UCSD-AML1 (cell line): ENCODE results near the gene PDE9A.
"Not testable (repeated sequence)": the region's sequence is repeated elsewhere in the genome, so short reads cannot be mapped to it uniquely, and the experiment has no call there.

Experiments used
- DNase-seq: peaks from one replicate; lab custom pipeline; 2025; ENCODE audit not compliant: unreplicated experiment; lab: John Stamatoyannopoulos, UW

The PDE9A gene

GRCh38 chr21:42704861-42705260 is 51.4 kb downstream of the PDE9A start:
- DNase-seq: no peak

- DNase-seq: no peak
Measured at GRCh38 chr21:42705346-42705745, 51.9 kb downstream of the PDE9A start.

DNA sequence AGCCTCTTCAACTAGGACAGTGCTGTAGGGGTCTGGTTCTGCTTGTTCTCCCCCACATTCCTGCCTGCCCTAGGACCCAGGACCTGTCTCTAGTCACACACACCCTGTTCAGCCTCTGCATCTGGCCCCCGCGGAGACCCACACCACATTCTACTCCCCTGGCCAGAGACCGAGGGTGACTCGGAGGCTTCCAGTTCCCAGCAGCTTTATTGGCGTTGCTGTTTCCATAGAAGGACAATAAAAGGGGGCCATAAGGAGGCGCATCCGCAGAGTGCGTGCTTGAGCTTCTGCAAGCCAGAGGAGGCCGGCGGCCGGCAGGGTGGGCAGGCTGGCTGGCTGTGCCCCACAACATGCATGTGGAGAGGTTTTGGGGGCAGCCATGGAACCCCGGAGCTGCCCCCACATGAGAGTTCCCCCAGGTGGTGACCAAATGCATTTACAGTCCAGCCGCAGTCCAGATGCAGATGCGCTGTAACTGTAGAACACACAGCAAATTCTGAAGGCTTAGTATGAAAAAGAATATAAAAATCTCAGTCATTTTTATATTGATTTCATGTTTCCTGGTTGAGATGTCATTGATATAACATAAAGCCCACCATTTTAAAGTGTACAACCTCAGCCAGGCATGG is 52.4 kb downstream of the PDE9A start:
- no peak for DNase-seq

DNA sequence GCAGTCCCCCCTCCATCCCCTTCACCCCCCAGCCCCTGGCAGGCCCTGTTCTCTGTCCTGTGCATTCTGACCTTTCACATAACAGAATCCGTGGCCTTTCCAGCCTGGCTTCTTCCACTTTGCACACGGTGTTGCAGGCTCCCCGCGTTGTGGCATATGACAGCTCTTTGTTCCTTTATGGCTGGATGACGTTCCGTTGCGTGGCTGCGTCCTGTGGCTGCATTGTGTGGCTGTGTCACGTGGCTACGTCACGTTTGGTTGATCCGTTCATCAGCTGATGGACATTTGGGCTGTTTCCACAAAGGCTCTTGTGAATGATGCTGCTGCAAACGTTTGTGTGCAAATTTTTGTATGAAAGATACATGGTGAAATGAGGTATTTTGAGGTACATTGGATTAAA is 53.3 kb downstream of the PDE9A start:
- no peak for DNase-seq

DNA sequence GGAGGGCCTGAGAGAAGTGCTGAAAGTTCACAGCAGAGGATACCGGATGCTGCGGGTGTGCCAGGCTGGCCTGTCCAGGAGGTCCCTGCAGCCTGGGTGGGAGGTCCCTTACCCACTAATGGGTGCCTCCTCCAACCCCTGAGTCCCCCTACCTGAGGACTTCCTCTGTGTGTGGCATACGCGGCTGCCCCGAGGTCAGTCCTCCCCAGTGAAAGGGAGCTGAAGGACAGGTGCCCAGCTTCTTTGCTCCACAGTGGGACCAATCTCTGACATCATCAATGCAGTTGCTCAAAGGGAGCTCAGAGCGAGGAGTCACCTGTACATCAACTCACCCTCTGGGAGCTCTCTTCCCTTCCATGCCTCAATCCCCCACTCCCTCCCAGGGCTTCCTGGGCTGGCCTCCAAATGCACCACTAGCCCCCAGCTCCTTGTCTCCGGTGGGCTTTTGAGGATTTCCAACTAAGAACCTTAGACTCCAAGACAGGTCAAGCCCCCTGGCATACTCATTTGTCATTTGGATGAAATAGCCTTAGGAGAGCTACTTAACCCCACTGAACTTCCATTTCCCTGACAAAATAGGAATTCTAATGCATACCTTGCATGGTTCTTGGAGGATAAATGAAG is 53.9 kb downstream of the PDE9A start:
- DNase-seq: no peak

DNA sequence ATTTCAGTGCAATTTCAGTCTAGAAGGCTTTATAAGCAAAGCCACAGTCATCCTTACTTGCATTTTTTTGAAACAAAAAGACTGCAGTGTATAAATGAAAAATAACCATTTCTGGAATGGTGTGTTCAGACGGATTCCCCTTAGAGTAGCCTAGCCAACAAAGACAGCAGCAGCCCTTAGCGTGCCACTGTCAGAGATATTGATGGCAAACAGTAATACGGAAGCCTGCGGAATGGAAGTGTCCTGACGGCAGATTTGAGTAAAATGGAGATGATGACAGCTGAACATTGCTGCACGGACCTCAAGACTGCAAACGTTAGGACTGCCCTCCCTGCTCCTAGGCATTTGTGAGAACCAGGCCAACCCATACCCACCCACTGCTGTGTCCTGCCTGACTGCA is 54.7 kb downstream of the PDE9A start:
- DNase-seq: no peak

DNA sequence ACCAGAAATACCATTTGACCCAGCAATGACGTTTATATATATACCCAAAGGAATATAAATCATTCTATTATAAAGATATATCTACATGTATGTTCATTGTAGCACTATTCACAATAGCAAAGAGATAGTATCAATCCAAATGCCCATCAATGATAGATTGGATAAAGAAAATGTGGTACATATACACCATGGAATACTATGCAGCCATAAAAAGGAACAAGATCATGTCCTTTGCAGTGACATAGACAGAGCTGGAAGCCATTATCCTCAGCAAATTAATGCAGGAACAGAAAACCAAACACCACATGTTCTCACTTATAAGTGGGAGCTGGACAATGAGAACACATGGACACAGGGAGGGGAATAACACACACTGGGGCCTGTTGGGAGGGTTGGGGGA is 55.5 kb downstream of the PDE9A start:
- not testable (repeated sequence) for DNase-seq

DNA sequence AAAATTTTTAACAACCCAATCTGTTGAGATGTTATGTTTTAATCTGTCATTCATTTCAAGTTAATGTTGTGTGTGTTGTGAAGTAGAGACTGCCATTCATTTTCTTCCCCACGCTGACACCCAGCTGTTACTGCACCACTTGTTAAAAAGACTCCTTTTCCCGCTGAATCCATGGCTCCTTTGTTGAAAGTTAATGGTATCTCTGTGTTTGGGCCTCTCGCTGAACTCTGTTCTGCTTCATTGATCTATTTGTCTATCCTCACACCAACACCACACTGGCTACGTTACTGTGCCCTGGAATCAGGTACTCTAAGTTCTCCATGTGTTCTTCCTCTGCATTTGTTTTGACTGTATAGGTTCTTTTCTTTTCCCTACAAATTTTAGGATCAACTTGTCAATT is 58.2 kb downstream of the PDE9A start:
- DNase-seq: no peak

DNA sequence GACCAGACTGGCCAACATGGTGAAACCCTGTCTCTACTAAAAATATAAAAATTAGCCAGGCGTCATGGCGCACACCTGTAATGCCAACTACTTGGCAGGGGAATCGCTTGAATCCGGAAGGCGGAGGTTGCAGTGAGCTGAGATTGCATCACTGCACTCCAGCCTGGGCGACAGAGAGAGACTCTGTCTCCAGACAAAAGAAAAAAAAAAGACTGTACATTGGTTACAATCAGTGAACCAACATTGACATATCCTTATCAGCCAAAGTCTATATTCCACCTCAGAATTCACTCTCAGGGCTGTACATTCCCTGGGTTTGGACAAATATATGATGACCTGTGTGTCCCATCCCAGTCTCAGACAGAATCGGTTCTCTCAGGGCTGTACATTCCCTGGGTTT is 62.0 kb downstream of the PDE9A start:
- DNase-seq: not testable (repeated sequence)

GRCh38 chr21:42716074-42716473 is 62.7 kb downstream of the PDE9A start:
- no peak for DNase-seq

GRCh38 chr21:42720484-42720883 is 67.1 kb downstream of the PDE9A start:
- DNase-seq: not testable (repeated sequence)

- DNase-seq: no peak
Measured at GRCh38 chr21:42721341-42721824, 68.0 kb downstream of the PDE9A start.

GRCh38 chr21:42722153-42722552 is 68.7 kb downstream of the PDE9A start:
- DNase-seq: no peak

- DNase-seq: no peak
Measured at GRCh38 chr21:42722808-42723473, 69.5 kb downstream of the PDE9A start.

- peak; percentile 41 for DNase-seq
Measured at GRCh38 chr21:42724226-42724920, 71.0 kb downstream of the PDE9A start.

DNA sequence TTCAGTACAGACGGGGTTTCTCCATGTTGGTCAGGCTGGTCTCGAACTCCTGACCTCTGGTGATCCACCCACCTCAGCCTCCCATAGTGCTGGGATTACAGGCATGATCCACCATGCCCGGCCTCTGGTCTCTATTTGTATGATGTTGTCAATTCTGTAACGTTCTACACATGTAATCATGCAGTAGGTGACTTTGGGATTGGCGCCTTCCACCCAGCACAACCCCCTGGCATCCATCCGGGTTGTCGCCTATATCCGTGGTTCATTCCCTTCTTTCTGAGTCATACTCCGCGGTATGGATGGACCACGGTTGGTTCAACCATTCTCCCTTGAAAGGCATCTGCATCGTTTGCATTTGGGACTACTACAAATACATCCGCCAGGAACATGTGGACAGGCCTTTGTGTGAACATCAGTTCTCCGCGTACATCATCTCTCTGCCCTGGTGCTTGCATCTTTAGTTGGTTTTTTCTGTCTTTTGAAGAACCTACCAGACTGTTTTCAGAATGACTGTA is 72.1 kb downstream of the PDE9A start:
- no peak for DNase-seq

DNA sequence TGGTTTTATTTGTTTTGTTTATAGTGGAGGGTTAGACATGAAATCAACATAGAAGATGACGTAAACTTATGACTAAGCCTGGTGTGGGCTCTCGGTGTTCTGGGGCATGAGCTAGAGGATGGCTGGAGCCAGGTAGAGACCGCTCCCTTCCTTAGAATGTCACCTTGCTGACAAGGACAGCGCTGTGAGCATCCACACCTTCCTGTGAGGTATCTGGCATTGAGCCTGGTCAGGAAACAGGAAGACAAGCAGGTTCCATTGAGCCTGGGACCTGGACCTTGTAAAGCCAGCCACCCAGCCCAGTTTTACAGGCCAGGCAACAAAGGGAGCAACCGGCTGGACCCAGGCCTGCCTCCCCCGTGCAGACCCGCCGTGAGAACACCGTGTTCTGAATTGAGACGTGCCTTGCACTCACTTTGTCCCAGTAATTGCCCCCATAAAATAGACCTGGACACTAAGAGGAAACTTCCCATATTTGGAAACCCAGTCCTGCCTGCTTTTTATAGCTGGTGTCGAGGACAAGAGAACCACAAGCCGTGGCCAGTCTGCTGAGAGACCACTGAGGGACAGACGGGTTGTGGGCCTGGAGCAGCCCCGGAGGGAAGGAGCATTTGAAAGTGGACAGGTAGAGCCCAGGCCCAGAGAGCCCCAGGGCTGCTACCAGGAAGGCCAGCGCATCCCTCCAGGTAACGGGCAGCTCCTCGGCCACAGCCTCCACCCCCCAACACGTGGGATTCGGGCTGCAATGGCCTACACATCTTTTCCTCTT is 78.0 kb downstream of the PDE9A start:
- DNase-seq: no peak

DNA sequence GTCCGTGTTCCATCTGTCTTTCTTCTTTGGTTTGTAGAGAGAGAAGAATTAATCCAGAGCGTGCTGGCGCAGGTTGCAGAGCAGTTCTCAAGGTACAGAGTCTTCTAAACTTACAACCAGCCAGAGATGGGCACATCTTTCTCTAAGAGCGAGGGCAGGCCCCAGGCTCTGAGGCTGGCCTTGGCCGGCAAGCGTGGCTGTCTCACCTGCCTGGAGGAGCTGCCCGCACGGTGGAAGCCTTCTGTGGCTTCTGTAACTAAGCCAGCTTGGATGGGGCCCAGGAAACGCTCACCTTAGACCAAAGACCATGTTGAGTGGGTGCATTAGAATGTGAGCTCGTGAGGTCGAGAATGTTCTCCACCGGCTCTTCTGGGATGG is 78.6 kb downstream of the PDE9A start:
- DNase-seq: no peak

DNA sequence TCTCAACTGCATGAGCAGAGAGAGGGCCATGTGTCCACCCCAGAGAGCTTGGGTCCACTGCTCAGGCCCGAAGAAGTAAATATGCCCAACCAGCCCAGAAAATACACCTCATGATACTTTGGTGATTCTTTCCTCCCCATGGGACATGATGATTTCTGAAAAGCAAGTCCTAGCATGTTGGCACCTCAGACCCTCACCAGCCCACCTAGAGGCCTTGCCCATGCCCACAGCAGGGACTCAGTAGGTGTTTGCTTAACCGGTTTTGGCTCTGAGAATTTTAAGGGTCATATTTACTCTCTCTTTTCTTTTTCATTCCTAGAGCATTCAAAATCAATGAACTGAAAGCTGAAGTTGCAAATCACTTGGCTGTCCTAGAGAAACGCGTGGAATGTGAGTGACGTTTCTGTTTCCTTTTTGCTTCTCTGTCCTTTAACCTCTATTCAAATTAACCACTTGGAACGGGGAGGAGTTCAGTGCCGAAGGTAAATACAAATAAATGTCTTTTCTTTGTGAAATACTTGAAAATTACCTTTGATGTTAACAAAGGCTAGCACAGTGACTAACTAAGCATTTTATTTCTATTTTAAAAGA is 79.7 kb downstream of the PDE9A start:
- no peak for DNase-seq

GRCh38 chr21:42733874-42734273 is 80.5 kb downstream of the PDE9A start:
- DNase-seq: no peak
